IPS-NIHi7 (cell line): Measurements from ENCODE around the gene S1PR4.

Experiments
- DNase-seq: peaks from one replicate; pipeline ENCODE4 v3.0.0; 2012; ENCODE audit warnings: mixed read lengths; ENCODE audit errors: extremely low spot score

Gene S1PR4

GRCh38 chr19:3178377-3178972 is at the start of gene S1PR4:
Gene S1PR4 (plus strand): TSS chr19:3178769. CDS start chr19:3178793, 24 bp downstream.
- DNase-seq: no peak

GRCh38 chr19:3129112-3129511 is 49.5 kb upstream of the S1PR4 start:
- no peak for DNase-seq

GRCh38 chr19:3131168-3131567 is 47.4 kb upstream of the S1PR4 start:
- no peak for DNase-seq

GRCh38 chr19:3132971-3133792 is 45.4 kb upstream of the S1PR4 start:
- no peak for DNase-seq

GRCh38 chr19:3133793-3134116 is 44.8 kb upstream of the S1PR4 start:
- DNase-seq: no peak

- DNase-seq: no peak
These were observed 42.4 kb upstream of the S1PR4 start, which contains the start of gene GNA15 for GRCh38 chr19:3135961-3136683. Gene GNA15 (plus strand): TSS chr19:3136033. CDS start chr19:3136451, 418 bp downstream.

- no peak for DNase-seq
These were observed 41.9 kb upstream of the S1PR4 start for GRCh38 chr19:3136684-3137055.

GRCh38 chr19:3137119-3137518 is 41.5 kb upstream of the S1PR4 start:
- DNase-seq: no peak

- DNase-seq: no peak
These were observed 40.3 kb upstream of the S1PR4 start for GRCh38 chr19:3138268-3138667.

- no peak for DNase-seq
These were observed 37.9 kb upstream of the S1PR4 start for GRCh38 chr19:3140667-3141038.

GRCh38 chr19:3142292-3142670 is 36.3 kb upstream of the S1PR4 start:
- DNase-seq: no peak

GRCh38 chr19:3142781-3143337 is 35.7 kb upstream of the S1PR4 start:
- no peak for DNase-seq

- no peak for DNase-seq
These were observed 32.5 kb upstream of the S1PR4 start for GRCh38 chr19:3145909-3146676.

- DNase-seq: peak; percentile 67
These were observed 31.9 kb upstream of the S1PR4 start for GRCh38 chr19:3146677-3147100.

GRCh38 chr19:3148503-3148902 is 30.1 kb upstream of the S1PR4 start:
- DNase-seq: no peak

- DNase-seq: no peak
These were observed 29.5 kb upstream of the S1PR4 start for GRCh38 chr19:3149089-3149488.

GRCh38 chr19:3149526-3150505 is 28.8 kb upstream of the S1PR4 start:
- no peak for DNase-seq

- no peak for DNase-seq
These were observed 27.7 kb upstream of the S1PR4 start for GRCh38 chr19:3150739-3151329.

GRCh38 chr19:3151563-3152418 is 26.8 kb upstream of the S1PR4 start:
- no peak for DNase-seq
